Activated T-cell treated with anti-CD3 and anti-CD28 coated beads, Interleukin-2, amount 50 U/mL, for 72 hours (primary cell): ENCODE measurements around the gene CMYA5. TPM values are rescaled to one million over a fixed set of nuclear protein-coding genes. Genes with fewer than 3 reads are reported as not detected.
A peak's percentile ranks its signal among the peaks of the same experiment; 100 is the strongest.
"Not testable (repeated sequence)": the region's sequence is repeated elsewhere in the genome, so short reads cannot be mapped to it uniquely, and the experiment has no call there.

Source experiments
- ATAC-seq, 2 donors: fragments of 150-1000 bp; cut with Tn5 transposase; replicated peaks in 1 of 2; 2 replicates each; pipeline ENCODE4 v1.10.0; 2021; ENCODE audit warnings: moderate library complexity in 2 of 2, mild to moderate bottlenecking in 1 of 2
- DNase-seq, 2 donors: peaks; one replicate each; pipeline ENCODE4 v3.0.0; 2021 to 2022; ENCODE audit warnings: mixed read lengths in 1 of 2
- H3K27ac Mint-ChIP-seq: one replicate; pipeline ENCODE4 v1.8.0; 2022; ENCODE audit warnings: mild to moderate bottlenecking, moderate library complexity, mixed read lengths
- H3K27me3 Mint-ChIP-seq: one replicate; pipeline ENCODE4 v1.8.0; 2022; ENCODE audit warnings: low read depth, mixed read lengths
- H3K36me3 Mint-ChIP-seq, 2 donors: one replicate each; pipeline ENCODE4 v1.8.0; 2022; ENCODE audit warnings: mixed read lengths in 2 of 2, mild to moderate bottlenecking in 1 of 2; ENCODE audit not compliant: insufficient read depth in 2 of 2
- H3K4me1 Mint-ChIP-seq: one replicate; pipeline ENCODE4 v1.8.0; 2022; ENCODE audit warnings: low read depth, mixed read lengths
- H3K4me3 Mint-ChIP-seq, 2 donors: one replicate each; pipeline ENCODE4 v1.8.0; 2022; ENCODE audit warnings: mild to moderate bottlenecking in 2 of 2, mixed read lengths in 2 of 2, moderate library complexity in 2 of 2
- H3K9me3 Mint-ChIP-seq, 2 donors: one replicate each; pipeline ENCODE4 v1.8.0; 2022; ENCODE audit warnings: mixed read lengths in 2 of 2
- total RNA-seq, 2 donors: library from RNA; stranded (reverse); gene quantifications; one replicate each; pipeline ENCODE4 v1.2.3, GENCODE V29; 2022

Gene CMYA5
- total RNA-seq, 2 donors from 2014 or later: 0.31 to 0.32 TPM

- H3K36me3 Mint-ChIP-seq: peaks cover 5 to 25% of the 10 kb centered on the region in 2 donors
- no peaks in the 10 kb centered on the region for H3K27me3 Mint-ChIP-seq
- H3K9me3 Mint-ChIP-seq: peaks cover 0 to 5% of the 10 kb centered on the region in 2 donors
Observed at GRCh38 chr5:79687889-79688288, 1.7 kb upstream of the CMYA5 start.

GRCh38 chr5:79691007-79691406 is 1.4 kb downstream of the CMYA5 start:
- ATAC-seq (no peak), DNase-seq (no peak)
- Mint-ChIP-seq H3K27me3 (no peaks in the 10 kb centered on the region), H3K36me3 (peaks cover 3 to 16% of the 10 kb centered on the region in 2 donors), H3K4me1 (no peaks in the 10 kb centered on the region), H3K9me3 (peaks cover 0 to 5% of the 10 kb centered on the region in 2 donors), H3K4me3 (no peak overlapping the region), H3K27ac (no peak overlapping the region)

More at GRCh38 chr5:79687889-79688288, 1.7 kb upstream of the CMYA5 start:
- H3K4me1 Mint-ChIP-seq: peaks cover 8% of the 10 kb centered on the region
- DNase-seq (no peak), ATAC-seq (no peak)
- no peak overlapping the region for H3K4me3 Mint-ChIP-seq
- peak overlapping the region; percentile 17 for H3K27ac Mint-ChIP-seq

GRCh38 chr5:79692596-79692995 is 3.0 kb downstream of the CMYA5 start:
- DNase-seq: no peak
- Mint-ChIP-seq H3K27me3 (no peaks in the 10 kb centered on the region), H3K4me3 (no peak overlapping the region), H3K9me3 (peaks cover 0 to 5% of the 10 kb centered on the region in 2 donors), H3K27ac (no peak overlapping the region), H3K36me3 (peaks cover 0 to 9% of the 10 kb centered on the region in 2 donors), H3K4me1 (no peaks in the 10 kb centered on the region)
- ATAC-seq: no peak

- no peak overlapping the region for H3K4me3 Mint-ChIP-seq
- ATAC-seq: no peak
Observed at GRCh38 chr5:79694183-79694582, 4.5 kb downstream of the CMYA5 start.

GRCh38 chr5:79694652-79695051 is 5.0 kb downstream of the CMYA5 start:
- H3K27ac Mint-ChIP-seq: no peak overlapping the region

More at GRCh38 chr5:79694183-79694582, 4.5 kb downstream of the CMYA5 start:
- Mint-ChIP-seq H3K9me3 (no peaks in the 10 kb centered on the region), H3K4me1 (no peaks in the 10 kb centered on the region), H3K27ac (no peak overlapping the region), H3K36me3 (no peaks in the 10 kb centered on the region), H3K27me3 (no peaks in the 10 kb centered on the region)
- no peak for DNase-seq

GRCh38 chr5:79695526-79695925 is 5.9 kb downstream of the CMYA5 start:
- Mint-ChIP-seq H3K36me3 (no peaks in the 10 kb centered on the region), H3K4me3 (no peak overlapping the region), H3K4me1 (peaks cover 5% of the 10 kb centered on the region), H3K27me3 (no peaks in the 10 kb centered on the region), H3K27ac (no peak overlapping the region), H3K9me3 (no peaks in the 10 kb centered on the region)
- ATAC-seq: no peak
- no peak for DNase-seq

More at GRCh38 chr5:79694652-79695051, 5.0 kb downstream of the CMYA5 start:
- no peak overlapping the region for H3K4me3 Mint-ChIP-seq
- ATAC-seq: no peak
- H3K9me3 Mint-ChIP-seq: no peaks in the 10 kb centered on the region
- no peaks in the 10 kb centered on the region for H3K27me3 Mint-ChIP-seq
- no peaks in the 10 kb centered on the region for H3K4me1 Mint-ChIP-seq
- H3K36me3 Mint-ChIP-seq: no peaks in the 10 kb centered on the region
- no peak for DNase-seq

- H3K4me3 Mint-ChIP-seq: no peak overlapping the region
- H3K27me3 Mint-ChIP-seq: no peaks in the 10 kb centered on the region
- ATAC-seq: peak; percentile 33 to 53
- no peaks in the 10 kb centered on the region for H3K36me3 Mint-ChIP-seq
- no peaks in the 10 kb centered on the region for H3K9me3 Mint-ChIP-seq
- no peak for DNase-seq
- peaks cover 7% of the 10 kb centered on the region for H3K4me1 Mint-ChIP-seq
- H3K27ac Mint-ChIP-seq: no peak overlapping the region
Observed at GRCh38 chr5:79697222-79698170, 7.9 kb downstream of the CMYA5 start.

- DNase-seq (peak in 1 of 2 donors; percentile 1), ATAC-seq (peak; percentile 82 to 87)
- Mint-ChIP-seq H3K36me3 (no peaks in the 10 kb centered on the region), H3K27ac (peak overlapping the region; percentile 23), H3K27me3 (no peaks in the 10 kb centered on the region), H3K9me3 (no peaks in the 10 kb centered on the region), H3K4me1 (peaks cover 7% of the 10 kb centered on the region), H3K4me3 (peak overlapping the region; percentile 29 to 56)
Observed at GRCh38 chr5:79699763-79700400, 10.2 kb downstream of the CMYA5 start.

- no peaks in the 10 kb centered on the region for H3K9me3 Mint-ChIP-seq
- no peak overlapping the region for H3K27ac Mint-ChIP-seq
- H3K4me1 Mint-ChIP-seq: peaks cover 7% of the 10 kb centered on the region
- H3K36me3 Mint-ChIP-seq: no peaks in the 10 kb centered on the region
- DNase-seq (peak; percentile 35 to 39), ATAC-seq (no peak)
- H3K27me3 Mint-ChIP-seq: no peaks in the 10 kb centered on the region
- H3K4me3 Mint-ChIP-seq: no peak overlapping the region
Observed at GRCh38 chr5:79702606-79703380, 13.2 kb downstream of the CMYA5 start.

GRCh38 chr5:79703381-79703645 is 13.7 kb downstream of the CMYA5 start:
- no peak overlapping the region for H3K27ac Mint-ChIP-seq
- no peak overlapping the region for H3K4me3 Mint-ChIP-seq
- peaks cover 7% of the 10 kb centered on the region for H3K4me1 Mint-ChIP-seq
- no peaks in the 10 kb centered on the region for H3K27me3 Mint-ChIP-seq
- no peak for ATAC-seq
- no peaks in the 10 kb centered on the region for H3K9me3 Mint-ChIP-seq
- no peaks in the 10 kb centered on the region for H3K36me3 Mint-ChIP-seq
- no peak for DNase-seq

GRCh38 chr5:79704553-79704952 is 14.9 kb downstream of the CMYA5 start:
- no peaks in the 10 kb centered on the region for H3K36me3 Mint-ChIP-seq
- no peaks in the 10 kb centered on the region for H3K27me3 Mint-ChIP-seq
- peak overlapping the region; percentile 14 for H3K27ac Mint-ChIP-seq
- ATAC-seq: no peak
- peaks cover 7% of the 10 kb centered on the region for H3K4me1 Mint-ChIP-seq
- H3K9me3 Mint-ChIP-seq: no peaks in the 10 kb centered on the region
- no peak overlapping the region for H3K4me3 Mint-ChIP-seq
- no peak for DNase-seq

- no peaks in the 10 kb centered on the region for H3K36me3 Mint-ChIP-seq
- DNase-seq (no peak), ATAC-seq (no peak)
- no peaks in the 10 kb centered on the region for H3K27me3 Mint-ChIP-seq
- H3K4me3 Mint-ChIP-seq: no peak overlapping the region
- H3K4me1 Mint-ChIP-seq: peaks cover under 1% of the 10 kb centered on the region
- no peak overlapping the region for H3K27ac Mint-ChIP-seq
- H3K9me3 Mint-ChIP-seq: no peaks in the 10 kb centered on the region
Observed at GRCh38 chr5:79705632-79706031, 16.0 kb downstream of the CMYA5 start.

GRCh38 chr5:79706317-79706716 is 16.7 kb downstream of the CMYA5 start:
- H3K9me3 Mint-ChIP-seq, H3K27ac Mint-ChIP-seq, H3K27me3 Mint-ChIP-seq: not testable (repeated sequence)

More at GRCh38 chr5:79706317-79706716, 16.7 kb downstream of the CMYA5 start:
- not testable (repeated sequence) for DNase-seq, H3K36me3 Mint-ChIP-seq, ATAC-seq, H3K4me1 Mint-ChIP-seq, H3K4me3 Mint-ChIP-seq
